GM18511 (cell line): ENCODE results near the gene KCNJ18.
"Not testable (repeated sequence)": the region's sequence is repeated elsewhere in the genome, so short reads cannot be mapped to it uniquely, and the experiment has no call there.

Experiments
- ATAC-seq: cut with Tn5 transposase; IDR thresholded peaks from one replicate; pipeline ENCODE4 v1.9.1; 2021; ENCODE audit warnings: mild to moderate bottlenecking, moderate library complexity; ENCODE audit not compliant: unreplicated experiment

The KCNJ18 gene

DNA sequence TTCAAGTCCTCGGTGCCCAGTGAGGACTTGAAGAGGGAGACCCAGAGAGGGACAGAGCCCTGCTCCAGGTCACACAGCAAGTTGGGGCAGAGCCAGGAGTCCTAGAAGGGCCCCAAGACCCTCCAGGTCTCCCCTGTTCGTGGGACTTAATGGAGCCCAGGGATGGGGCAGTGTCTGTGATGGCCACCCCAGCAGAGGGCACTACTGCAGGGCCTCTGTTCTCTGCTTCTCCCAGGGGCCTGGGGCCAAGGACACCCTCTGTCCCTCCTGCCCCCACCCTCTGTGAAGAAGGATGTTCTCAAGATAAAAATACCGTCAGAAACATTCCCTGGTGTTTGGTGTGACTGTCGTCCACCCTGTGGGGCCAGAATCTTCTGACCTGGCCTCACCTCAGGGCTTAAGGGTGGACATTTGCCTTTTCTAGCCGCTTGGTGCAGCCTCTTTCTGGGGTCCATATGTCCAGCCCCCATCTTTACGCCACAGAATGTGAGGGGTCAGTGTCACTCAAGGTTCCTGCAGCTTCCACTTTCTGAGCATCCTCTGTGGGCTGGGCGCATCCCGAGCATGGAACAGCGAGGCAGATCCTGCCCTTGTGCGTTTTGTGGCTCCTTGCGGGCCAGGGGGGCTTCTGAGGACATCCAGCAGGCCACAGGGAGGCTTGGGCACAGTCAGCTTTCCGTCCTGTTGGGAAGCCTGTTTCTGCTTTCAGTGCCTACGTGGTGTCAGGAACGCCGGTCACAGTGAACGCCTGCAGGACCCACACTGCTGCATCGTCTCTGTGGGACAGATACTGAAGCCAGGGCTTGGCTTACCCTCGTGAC is at the start of gene KCNJ18:
Gene KCNJ18 (plus strand): TSS at position 641 of the 821 bp plus-strand sequence. CDS start 10,264 bp downstream, outside the sequence.
- ATAC-seq, result not testable (repeated sequence)

DNA sequence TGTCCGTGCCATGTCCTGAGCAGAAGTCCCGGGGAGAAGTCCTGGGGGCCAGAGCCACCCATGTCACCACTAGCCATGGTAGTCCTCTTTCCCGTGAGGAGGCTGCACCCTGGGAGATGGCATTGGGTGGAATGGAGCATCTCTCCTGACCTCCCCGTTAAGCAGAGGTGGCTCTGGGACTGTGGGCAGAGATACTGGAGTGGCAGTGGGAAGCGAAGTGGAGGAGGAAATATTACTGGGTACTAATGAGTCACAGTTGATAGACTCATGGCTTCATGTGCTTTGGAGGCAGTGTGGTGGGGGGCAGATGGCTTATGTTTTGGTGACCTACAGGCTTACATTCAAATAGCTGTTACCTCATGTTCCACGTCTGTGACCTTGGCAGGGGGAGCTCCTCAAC is 44.2 kb upstream of the KCNJ18 start:
- ATAC-seq, result not testable (repeated sequence)

DNA sequence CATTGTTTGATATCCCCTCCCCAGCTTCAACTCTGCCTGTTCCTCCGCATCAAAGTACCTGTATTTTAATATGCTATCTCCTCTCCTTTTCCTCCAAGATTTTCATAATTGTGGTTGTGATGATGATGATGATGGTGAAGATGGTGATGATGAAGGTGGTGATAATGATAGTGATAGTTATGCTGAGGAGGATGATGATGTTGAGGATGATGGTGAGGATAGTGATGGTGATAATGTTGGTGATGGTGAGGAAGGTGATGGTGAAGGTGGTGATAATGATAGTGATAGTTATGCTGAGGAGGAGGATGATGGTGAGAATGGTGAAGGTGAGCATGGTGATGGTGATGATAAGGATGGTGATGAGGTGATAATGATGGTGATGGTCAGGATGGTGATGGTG is 42.3 kb upstream of the KCNJ18 start:
- not testable (repeated sequence) for ATAC-seq

DNA sequence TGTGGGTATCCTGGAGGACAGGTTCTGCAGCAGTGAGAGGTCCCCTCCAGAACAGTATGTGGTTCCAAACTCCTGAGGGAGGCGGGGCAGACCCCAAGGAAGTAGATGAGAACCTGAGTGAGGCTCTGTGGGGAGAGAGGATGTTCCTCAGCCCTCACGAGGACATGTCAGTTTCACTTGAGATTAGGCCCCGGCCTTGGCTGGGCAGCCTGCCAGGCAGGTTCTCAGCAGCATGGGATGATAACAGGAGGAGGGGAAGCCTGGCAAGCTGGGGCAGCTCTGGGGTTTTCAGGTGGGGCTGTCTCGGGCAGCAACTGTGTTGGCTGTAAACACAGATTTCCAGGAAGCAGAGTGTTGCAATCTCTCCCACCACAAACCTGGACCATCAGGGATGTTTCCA is 40.3 kb upstream of the KCNJ18 start:
- ATAC-seq, result not testable (repeated sequence)

DNA sequence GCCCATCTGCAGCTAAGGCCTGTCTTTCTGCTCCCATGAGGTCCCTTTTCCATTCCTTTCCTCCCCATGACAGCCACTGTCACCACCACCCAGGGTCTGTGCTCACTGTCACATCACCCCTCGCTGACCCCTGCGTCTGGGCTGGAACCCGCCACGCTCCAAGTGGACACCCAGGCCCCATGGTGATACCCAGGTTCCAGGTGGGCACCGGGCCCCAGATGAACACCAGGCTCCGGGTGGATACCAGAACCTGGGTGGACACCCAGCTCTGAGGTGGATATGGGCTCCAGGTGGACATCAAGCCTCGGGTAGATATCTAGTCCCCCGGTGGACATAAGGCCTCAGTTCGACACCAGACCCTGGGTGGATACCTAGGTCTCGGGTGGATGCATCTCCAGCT is 39.1 kb upstream of the KCNJ18 start:
- not testable (repeated sequence) for ATAC-seq

DNA sequence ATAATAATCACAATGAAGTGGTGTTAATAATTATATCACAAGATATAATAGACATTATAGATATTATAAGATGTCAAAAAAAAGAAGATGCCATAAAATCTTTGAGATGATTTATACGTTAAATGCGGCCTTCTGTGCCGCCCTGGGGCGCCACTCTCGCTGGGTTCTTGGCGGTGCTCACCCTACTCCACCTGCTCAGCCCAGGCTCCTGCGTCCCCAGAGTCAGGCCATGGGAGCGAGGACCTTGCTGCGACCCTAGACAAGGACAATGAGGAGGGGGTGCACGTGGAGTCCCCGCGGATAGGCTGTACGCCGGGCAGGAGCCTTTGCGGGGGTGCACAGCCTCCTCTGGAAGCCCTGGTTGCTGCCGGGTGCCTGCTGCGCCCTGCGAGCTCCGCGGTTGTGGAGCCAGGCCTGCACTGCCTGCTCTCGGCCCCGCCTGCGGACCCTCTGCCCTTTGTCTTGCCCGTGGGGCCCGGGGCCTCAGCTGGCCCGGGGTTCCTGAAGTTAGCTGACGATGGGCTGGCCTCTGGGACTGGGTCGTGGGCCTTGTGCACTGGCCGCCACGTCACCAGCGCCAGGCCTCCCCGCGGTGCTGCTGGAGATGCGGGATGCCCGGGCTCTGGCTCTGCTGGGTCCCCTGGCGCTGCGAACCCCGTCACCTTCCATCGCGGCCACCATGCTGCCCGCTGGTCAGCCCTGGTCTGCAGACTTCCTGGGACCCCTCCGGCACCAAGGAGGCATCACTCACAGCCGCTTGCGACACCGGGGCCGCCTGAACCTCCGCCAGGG is 35.6 kb upstream of the KCNJ18 start:
- not testable (repeated sequence) for ATAC-seq

DNA sequence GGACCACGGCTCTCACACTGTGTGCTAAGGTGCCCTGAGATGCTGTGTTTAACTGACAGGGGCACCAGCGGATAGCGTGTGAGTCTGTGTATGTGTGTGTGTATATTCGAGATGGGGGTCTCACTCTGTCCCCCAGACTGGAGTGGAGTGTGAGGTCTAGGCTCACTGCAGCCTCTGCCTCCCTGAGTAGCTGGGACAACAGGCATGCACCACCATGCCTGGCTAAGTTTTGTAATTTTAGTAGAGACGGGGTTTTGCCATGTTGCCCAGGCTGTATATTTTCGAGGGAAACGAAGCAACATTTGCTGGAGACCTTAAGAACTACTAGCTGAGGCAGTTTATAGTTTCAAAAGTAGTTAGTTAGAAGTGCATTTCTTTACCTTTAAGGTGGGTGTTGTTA is 32.7 kb upstream of the KCNJ18 start:
- ATAC-seq, result not testable (repeated sequence)

DNA sequence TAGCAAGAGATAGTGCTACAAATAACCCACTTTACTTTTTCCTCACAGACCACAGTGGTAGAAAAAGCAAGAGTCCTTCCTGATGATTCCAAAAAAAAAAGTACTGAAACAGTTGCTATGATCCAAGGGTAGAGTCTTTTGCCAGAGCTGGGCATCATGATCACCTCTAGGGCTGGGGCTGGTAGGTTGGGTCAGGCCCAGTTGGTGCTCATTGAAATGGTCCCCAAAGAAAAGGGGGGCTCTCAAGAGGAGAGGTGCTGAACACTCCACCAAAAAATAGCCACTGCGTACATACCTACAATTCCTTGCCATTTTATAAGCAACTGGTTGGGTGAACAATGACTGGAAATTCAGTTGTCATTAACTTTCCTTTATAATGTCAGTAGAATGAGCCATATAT is 30.9 kb upstream of the KCNJ18 start:
- not testable (repeated sequence) for ATAC-seq

DNA sequence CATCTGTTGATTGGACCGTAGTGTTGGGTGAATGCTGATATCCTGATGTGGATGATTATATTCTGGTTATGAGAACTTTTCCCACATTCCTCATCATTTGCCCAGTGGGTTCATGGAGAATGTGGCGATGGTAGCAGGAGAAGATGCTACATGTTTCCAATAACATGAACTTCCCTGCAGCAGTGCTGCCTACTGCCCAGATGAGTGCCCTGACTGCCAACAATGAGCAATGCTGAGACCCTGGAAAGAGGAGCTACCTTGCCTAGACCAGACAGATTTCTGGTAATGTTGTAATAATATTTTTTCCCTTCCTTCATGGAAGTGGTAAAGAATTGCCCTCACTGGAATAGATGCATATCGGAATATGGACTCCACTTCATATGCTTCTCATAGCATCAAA is 29.2 kb upstream of the KCNJ18 start:
- ATAC-seq, result not testable (repeated sequence)

DNA sequence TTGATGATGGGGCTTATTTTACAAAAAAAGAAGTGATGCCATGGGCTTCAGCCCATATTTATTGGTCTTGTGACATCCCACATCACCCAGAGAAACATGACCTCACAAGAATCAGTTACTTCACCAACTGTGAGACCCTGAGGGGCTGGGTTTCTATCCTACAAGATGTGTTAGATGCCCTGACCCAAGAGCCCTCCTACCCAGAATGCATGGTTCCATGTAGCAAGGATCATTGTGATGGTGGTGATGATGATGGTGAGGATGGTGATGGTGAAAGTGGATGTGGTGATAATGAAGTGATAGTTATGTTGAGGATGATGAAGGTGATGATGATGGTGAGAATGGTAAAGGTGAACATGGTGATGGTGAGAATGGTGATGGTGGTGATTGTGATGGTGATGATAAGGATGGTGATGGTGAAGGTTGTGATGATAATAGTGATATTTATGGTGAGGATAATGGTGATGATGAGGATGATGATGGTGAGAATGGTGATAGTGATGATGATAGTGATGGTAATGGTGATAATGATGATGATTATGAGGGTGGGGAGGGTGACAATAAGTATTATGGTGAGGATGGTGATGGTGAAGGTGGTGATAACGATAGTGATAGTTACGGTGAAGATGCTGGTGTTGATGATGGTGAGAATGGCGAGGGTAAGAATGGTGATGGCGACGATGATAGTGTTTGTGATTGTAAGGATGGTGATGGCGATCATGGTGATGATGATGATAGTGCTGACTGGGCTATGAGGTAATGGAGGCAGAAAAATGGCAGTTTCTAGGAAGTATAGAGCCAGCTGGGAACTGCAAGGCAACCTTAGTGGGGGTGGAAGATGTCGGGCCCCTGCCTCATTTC is 28.5 kb upstream of the KCNJ18 start:
- ATAC-seq, result not testable (repeated sequence)

DNA sequence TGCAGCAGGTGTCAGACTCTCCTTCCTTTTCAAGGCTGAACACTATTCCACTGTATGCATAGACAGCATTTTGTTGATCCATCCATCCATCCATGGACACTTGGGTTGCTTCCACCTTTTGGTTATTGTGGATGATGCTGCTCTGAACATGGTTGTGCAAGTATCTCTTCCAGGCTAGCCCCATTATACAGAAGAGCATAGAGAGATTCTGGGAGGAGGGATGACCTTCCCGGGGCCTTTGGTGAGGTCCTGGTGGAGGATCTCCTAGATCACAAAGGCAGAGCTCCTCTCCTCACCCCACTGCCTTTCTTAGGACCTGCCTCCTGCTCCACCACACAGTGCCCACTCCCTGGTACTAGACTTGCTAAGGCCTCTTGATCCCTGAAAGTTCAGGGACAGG is 27.2 kb upstream of the KCNJ18 start:
- not testable (repeated sequence) for ATAC-seq

DNA sequence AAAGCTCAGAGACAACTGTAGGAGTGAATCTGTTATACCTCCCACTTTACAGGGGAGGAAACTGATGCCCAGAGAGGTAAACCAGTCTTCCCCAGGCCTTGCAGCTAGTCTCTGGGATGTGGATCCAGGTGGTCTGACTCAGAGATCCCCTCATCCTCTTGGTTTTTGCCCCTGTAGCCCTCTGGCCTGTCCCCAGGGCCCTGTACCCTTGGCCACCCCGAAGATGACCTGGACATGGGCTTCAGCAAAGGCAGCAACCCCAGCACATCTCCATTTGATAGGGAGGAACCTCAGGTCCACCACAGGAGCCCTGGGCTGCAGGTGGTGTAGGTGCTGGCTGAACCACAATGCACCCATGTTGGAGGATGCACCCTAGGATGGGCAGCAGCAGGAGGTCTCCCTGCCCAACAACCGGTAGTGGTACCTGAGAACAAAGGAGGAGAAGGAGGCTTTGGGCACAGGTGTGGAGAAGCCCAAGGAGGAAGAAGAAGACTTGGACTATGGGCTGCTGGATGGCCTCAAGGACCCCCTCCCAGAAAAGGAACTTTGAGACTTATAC is 26.3 kb upstream of the KCNJ18 start:
- not testable (repeated sequence) for ATAC-seq

DNA sequence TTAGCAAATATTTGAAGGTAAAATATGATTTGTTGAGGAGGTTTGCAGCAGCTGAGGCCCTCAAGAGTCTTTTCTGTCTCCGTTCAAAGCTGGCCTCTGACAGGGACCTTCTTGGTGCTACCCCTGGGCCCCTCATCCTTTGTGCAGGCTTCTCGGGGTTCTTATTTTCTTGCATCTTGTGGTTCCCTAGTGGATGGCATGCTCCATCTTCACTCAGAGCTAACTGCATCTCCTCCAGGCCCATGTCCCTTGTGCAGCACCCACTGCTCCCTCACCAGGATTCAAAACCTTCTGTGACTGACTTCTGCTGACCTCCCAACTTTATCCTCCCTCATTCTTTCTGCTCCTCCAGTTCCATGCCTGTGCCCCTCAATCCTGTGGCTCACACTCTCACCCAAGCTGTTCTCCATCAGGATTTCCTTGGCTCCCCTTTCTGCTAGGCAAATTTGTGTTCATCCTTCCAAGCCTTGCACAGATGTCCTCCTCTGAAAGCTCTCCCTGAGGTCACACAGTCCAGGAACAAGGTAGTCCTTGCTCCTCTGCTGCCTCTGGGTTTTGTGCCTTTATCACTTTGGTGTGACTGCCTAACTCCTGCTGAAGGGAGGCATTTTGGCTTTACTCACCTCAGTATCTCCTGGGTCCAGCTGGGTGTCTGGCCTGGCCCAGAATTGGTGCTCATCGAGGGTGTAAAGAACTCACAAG is 25.5 kb upstream of the KCNJ18 start:
- ATAC-seq, result not testable (repeated sequence)

DNA sequence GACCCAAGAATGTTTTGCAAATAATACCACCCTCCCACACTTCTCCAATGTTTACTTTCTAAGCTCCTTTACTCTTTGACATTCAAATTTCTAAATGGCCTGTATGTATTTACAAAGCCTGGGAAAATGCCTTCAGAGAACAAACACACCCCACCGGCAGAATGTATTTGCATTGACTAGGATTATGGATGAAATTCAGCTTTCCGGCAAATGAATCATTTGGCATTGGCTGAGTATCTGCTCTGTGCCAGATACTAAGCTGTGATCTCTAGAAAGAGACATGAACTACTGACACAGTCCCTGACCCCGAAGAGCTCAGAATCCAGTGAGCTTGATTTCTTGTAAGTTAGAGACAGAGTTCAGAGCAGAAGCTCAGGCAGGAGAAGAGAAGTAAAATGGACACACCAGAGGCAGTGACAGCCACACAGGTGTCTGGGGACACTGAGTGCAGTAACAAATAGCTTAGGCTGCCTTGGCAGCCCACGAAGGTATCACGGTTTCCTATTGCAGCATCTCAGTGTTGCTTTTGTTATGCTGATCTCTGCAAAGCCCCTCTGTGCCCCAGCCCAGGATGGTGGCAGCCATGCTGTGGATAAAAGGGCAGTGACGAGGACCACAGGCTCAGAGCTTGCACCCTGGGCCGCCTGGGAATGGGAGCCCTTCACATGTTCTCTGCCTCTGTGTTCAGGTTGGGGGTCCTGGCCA is 24.8 kb upstream of the KCNJ18 start:
- not testable (repeated sequence) for ATAC-seq

DNA sequence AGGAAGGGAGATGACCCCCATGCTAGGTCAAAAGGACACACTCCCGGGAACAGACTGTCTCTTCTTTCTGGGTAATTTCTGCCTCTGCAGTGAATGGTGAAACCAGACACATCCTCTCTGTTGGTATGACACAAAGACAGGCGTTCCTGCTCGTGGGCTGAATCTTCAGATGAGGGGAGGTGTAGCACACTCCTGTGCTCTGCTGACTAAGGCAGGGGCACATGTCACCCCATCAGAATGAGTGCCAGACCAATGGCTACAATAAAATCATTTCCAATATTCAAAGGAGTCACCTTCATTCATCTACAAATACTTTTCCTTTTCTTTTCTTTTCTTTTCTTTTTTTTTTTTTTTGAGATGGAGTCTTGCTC is 24.2 kb upstream of the KCNJ18 start:
- ATAC-seq, result not testable (repeated sequence)

DNA sequence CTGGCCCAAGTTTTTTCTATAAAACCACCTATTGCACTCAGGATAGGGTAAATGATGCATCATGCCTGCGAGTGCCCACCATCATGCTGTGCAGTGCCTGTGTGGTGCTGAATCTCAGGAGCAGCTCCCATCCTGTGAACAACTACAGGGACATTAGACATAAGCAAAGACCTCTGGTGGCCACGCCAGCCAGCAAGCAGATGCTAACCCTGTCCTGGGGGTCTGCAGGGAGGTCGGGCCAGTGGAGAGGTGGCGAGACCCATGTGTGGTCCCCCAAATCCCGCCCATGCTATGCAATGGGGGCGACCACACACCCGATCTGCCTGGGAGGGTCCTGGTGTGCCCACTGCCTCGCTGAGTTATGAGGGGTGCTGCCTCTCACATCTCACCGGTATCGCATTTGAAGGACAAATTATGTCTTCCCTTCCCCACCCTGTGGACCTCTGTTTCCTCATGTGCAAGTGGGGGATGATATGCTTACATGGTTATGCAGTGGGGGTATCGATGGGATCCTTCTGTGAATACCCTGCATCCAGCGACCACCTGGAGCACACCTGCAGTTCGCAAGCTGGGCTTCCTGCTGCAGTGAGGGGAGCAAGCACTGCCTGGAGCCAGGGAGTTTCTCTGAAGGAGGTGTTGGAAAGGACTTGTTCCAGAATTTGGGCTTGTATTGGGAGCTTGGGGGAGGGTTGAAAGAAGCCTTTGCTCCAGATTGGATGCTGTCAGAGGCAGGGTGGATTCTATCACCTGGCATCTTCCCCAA is 23.4 kb upstream of the KCNJ18 start:
- not testable (repeated sequence) for ATAC-seq

DNA sequence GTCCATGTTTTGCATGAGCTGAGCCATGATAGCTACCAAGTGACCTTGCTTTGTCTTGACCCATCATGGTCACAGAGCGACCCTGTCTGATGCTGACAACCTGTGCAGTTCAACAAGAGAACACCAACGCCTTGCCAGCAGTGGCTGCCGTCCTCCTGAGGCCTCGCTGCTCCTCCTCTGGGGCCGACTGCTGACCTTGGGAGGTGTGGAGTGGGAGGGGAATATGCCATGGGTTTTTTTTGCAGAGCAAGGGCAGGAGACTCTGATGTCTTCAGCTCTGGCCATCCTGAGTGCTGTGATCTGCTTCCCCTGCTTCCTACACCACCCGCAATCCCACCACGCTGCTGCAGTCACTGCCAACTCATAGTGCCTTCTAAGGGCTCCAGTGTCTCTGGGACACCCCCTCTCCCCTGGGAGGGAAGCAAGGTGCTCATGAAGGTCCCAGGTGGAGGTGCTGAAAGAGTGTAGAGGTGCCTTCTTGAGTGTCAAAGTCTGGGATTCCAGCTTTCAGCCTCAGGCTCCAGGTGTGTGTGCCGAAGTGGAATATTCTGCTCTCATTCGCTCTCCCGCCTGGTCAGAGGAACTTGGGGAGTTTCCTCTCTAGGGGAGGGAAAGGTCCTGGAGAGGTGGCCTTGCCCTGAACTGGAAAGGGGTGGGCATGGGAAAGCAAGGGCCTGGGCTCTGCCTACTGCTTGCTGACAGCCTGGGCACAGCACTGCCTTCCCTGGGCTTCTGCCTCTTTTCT is 22.5 kb upstream of the KCNJ18 start:
- not testable (repeated sequence) for ATAC-seq
